HG02678 (cell line): ENCODE results near the gene FAM131B.

ENCODE experiments used
- ATAC-seq: cut with Tn5 transposase; IDR thresholded peaks from one replicate; pipeline ENCODE4 v1.9.1; 2021; ENCODE audit warnings: mild to moderate bottlenecking, moderate library complexity; ENCODE audit not compliant: unreplicated experiment

Gene FAM131B

DNA sequence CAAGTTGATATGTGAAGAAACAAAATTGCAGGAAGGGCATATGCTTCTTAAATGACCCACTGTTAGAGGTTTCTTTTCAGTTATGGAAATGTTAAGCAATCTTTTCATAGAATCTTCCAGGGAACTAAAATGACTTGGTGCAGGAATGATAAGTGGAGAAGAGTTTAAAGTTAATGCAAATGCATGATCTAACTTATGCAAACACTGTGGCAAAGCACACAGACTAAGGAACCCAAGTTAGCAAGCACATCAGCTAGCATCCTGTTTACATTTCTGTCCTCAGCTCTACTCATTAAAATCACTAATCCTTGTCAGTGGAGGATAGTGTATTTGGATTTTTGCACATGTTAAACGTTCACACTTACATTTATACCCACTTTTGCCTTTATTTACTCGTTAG lies 37.3 kb downstream of the FAM131B start:
- ATAC-seq: peak; percentile 69

- no peak for ATAC-seq
These were observed 38.9 kb downstream of the FAM131B start for GRCh38 chr7:143323653-143324052.

- ATAC-seq: no peak
These were observed 39.5 kb downstream of the FAM131B start for GRCh38 chr7:143322760-143323633.

GRCh38 chr7:143321734-143322133 lies 40.8 kb downstream of the FAM131B start:
- no peak for ATAC-seq

DNA sequence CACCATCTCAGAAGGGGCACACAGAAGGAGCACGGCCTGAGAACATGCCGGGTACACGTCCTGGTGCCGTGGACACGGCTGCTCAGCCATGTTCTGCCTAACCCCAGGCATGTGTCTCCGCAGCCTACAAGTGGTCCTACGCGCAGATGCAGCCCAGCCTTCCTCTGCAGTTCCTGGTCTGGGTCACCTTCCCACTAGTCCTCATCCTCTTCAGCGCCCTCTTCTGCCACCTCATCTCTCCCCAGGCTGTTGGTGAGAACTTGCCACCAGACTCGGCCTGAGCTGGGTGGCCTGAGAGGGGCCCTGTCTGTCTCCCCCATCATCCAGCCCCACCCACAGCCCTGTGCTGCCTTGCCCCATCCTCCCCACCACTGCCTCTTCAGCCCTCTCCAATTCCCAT lies 41.3 kb downstream of the FAM131B start:
- no peak for ATAC-seq

DNA sequence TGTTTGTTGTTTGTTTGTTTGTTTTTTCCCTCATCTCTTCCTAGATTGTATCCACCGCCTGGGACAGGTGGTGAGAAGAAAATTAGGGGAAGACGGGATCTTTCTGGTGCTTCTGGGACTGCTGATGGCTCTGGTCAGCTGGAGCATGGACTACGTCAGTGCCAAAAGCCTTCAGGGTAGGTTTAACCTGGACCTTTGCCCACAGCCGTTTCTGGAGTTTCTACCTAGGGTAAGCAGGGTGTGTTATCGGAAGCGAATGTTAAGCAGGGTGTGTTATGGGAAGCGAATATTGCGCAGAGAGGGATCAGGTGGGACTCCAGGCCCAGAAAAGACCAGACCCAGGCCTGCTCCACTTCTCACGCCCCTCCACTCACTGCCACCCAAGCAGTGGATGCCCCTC lies 41.9 kb downstream of the FAM131B start:
- no peak for ATAC-seq

- no peak for ATAC-seq
These were observed 43.9 kb downstream of the FAM131B start for GRCh38 chr7:143318661-143319060.

DNA sequence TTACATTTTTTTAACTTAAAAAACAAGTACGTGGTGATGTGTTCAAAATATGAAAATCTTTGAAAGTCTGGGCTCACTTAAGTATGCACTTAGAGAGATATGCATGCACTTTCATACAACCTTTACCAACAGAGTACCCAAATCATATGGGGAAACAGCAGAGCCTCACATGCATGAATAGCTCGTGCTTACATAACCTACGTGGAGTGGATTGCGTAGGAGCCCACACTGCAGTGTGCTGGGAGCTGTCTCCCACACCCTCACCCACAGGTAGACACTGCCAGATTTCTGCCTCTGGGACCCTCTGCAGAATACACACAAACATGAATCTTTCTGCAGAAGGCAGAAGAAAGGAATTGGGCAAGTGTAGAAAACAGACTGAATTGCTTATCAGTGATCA lies 46.0 kb downstream of the FAM131B start:
- no peak for ATAC-seq

- ATAC-seq: no peak
These were observed 46.7 kb downstream of the FAM131B start, which contains the start of gene CLCN1 for GRCh38 chr7:143315776-143316175. Gene CLCN1 (plus strand): TSS chr7:143316111. CDS start chr7:143316213, 102 bp downstream.

DNA sequence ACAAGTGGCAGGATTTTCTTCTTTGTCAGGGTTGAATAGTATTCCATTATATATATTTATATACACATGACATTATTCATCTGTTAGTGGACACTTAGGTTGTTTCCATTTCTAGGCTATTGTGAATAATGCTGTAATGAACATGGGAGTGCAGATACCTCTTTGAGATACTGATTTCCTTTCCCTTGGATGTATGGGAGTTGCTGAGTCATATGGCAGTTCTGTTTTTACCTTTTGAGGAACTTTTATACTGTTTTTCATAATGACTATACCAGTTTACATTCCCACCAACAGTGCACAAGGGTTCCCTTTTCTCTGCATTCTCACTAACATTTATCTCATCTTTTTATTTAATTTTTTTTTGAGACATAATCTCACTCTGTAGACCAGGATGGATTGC lies 48.4 kb downstream of the FAM131B start:
- no peak for ATAC-seq

- ATAC-seq: no peak
These were observed 53.9 kb downstream of the FAM131B start for GRCh38 chr7:143308632-143309031.

- no peak for ATAC-seq
These were observed 57.0 kb downstream of the FAM131B start for GRCh38 chr7:143305423-143306070.

GRCh38 chr7:143304938-143305337 lies 57.6 kb downstream of the FAM131B start:
- ATAC-seq: no peak

DNA sequence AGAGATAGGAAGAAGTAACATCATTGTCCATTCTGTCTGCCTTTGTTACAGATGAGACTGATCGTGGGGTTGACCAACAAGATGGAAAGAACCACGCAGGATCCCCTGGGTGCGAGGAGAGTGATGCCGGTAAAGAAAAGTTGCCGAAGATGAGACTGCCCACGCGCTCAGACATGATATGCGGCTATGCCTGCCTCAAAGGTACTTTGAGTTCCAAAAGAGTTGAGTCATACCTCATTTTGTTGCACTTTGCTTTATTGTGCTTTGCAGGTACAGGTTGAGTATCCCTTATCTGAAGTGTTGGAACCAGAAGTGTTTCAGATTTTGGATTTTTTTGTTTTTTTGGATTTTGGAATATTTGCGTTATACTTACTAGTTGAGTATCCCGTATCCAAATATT lies 58.8 kb downstream of the FAM131B start:
- ATAC-seq: no peak
